OCI-LY7 (cell line): ENCODE results near the gene RTL1. TPM values are rescaled to one million over a fixed set of nuclear protein-coding genes. Genes with fewer than 3 reads are reported as not detected.

ENCODE experiments used
- BruUV-seq: library from RNA; stranded (reverse); fragments of 400-500 nt; replicated peaks from 2 replicates; lab custom pipeline; 2021; lab: Mats Ljungman, UMichigan
- CTCF ChIA-PET: fragments of 300-600 bp; sonication (Branson Sonifier 250); formaldehyde crosslinking; loops from one replicate; lab custom pipeline; 2022; ENCODE audit warnings: antibody characterized with exemption; ENCODE audit not compliant: unreplicated experiment; lab: Charles Lee
- POLR2A ChIA-PET: fragments of 300-600 bp; sonication (Branson Sonifier 250); formaldehyde crosslinking; loops from one replicate; lab custom pipeline; 2022; ENCODE audit warnings: antibody characterized with exemption; lab: Charles Lee
- DNase-seq: peaks from one replicate; pipeline ENCODE4 v3.0.0-alpha.2; 2015; ENCODE audit warnings: low spot score
- H2AFZ ChIP-seq: fragments of 200-600 bp; sonication (generic), shearing (Covaris generic); 2 replicates; pipeline ENCODE4 v1.6.1; 2014; ENCODE audit warnings: mild to moderate bottlenecking, antibody characterized with exemption, low read length, moderate library complexity
- H3K27ac ChIP-seq: fragments of 200-600 bp; sonication (generic); 2 replicates; pipeline ENCODE4 v1.5.1; 2014; ENCODE audit warnings: mixed run types, low read depth, mild to moderate bottlenecking, moderate library complexity, low read length, inconsistent platforms; ENCODE audit not compliant: poor library complexity, severe bottlenecking
- H3K36me3 ChIP-seq: fragments of 200-600 bp; sonication (generic); 2 replicates; pipeline ENCODE4 v1.6.1; 2014; ENCODE audit warnings: mild to moderate bottlenecking, antibody characterized with exemption, low read length, moderate library complexity, mixed read lengths; ENCODE audit not compliant: insufficient read depth
- H3K4me1 ChIP-seq: fragments of 200-600 bp; sonication (generic); 2 replicates; pipeline ENCODE4 v1.5.1; 2014; ENCODE audit warnings: mild to moderate bottlenecking, low read length; ENCODE audit not compliant: insufficient read depth, poor library complexity, severe bottlenecking
- H3K4me2 ChIP-seq: fragments of 200-600 bp; sonication (generic); 2 replicates; pipeline ENCODE4 v1.6.1; 2014; ENCODE audit warnings: mild to moderate bottlenecking, low read length
- H3K4me3 ChIP-seq: fragments of 200-600 bp; sonication (generic); 2 replicates; pipeline ENCODE4 v1.5.1; 2014; ENCODE audit warnings: mild to moderate bottlenecking, low read depth, low read length; ENCODE audit not compliant: poor library complexity, severe bottlenecking
- H3K79me2 ChIP-seq: fragments of 200-600 bp; sonication (generic); 2 replicates; pipeline ENCODE4 v1.6.1; 2016; ENCODE audit warnings: low read depth, mild to moderate bottlenecking, low read length, moderate library complexity, mixed read lengths; ENCODE audit not compliant: insufficient read depth
- H3K9me2 ChIP-seq: fragments of 200-600 bp; sonication (generic); 2 replicates; pipeline ENCODE4 v1.6.1; 2016; ENCODE audit warnings: mild to moderate bottlenecking, low read length, mixed read lengths; ENCODE audit not compliant: insufficient read depth
- H3K9me3 ChIP-seq: fragments of 200-600 bp; sonication (generic); 2 replicates; pipeline ENCODE4 v1.6.1; 2014; ENCODE audit warnings: mild to moderate bottlenecking, mixed run types, low read length, mixed read lengths
- H4K20me1 ChIP-seq: fragments of 200-600 bp; sonication (generic); 2 replicates; pipeline ENCODE4 v1.6.1; 2014; ENCODE audit warnings: mild to moderate bottlenecking, antibody characterized with exemption, low read length, moderate library complexity, mixed read lengths; ENCODE audit not compliant: insufficient read depth
- EZH2phosphoT487 ChIP-seq: fragments of 200-600 bp; sonication (generic); IDR thresholded peaks from 2 replicates; pipeline ENCODE4 v1.6.1; 2018; ENCODE audit warnings: low read depth, borderline replicate concordance, mild to moderate bottlenecking, mixed run types, antibody characterized with exemption, low read length, moderate library complexity, mixed read lengths
- intact Hi-C: fragments of 100-400 bp; cut with micrococcal nuclease; formaldehyde crosslinking; loops from one replicate; pipeline ENCODE4 v1.10.0; 2022; ENCODE audit not compliant: unreplicated experiment
- total RNA-seq, 2 experiments: library from RNA; depleted of rRNA in 1 of 2; stranded (reverse); fragments of >200 nt in 1 of 2; shearing (Covaris generic) in 1 of 2; gene quantifications; 2 replicates each; pipeline ENCODE4 v1.2.3, GENCODE V29; 2014 to 2022
- TF ChIP-seq, protein P1 (sequence below): fragments of 200-600 bp; sonication (generic); conservative IDR thresholded peaks from 2 replicates; pipeline ENCODE4 v1.5.1; 2014; ENCODE audit warnings: mild to moderate bottlenecking, antibody characterized with exemption, low read length, moderate library complexity, mixed read lengths

Gene RTL1
- total RNA-seq, 2 experiments from 2014 or later: not detected

DNA sequence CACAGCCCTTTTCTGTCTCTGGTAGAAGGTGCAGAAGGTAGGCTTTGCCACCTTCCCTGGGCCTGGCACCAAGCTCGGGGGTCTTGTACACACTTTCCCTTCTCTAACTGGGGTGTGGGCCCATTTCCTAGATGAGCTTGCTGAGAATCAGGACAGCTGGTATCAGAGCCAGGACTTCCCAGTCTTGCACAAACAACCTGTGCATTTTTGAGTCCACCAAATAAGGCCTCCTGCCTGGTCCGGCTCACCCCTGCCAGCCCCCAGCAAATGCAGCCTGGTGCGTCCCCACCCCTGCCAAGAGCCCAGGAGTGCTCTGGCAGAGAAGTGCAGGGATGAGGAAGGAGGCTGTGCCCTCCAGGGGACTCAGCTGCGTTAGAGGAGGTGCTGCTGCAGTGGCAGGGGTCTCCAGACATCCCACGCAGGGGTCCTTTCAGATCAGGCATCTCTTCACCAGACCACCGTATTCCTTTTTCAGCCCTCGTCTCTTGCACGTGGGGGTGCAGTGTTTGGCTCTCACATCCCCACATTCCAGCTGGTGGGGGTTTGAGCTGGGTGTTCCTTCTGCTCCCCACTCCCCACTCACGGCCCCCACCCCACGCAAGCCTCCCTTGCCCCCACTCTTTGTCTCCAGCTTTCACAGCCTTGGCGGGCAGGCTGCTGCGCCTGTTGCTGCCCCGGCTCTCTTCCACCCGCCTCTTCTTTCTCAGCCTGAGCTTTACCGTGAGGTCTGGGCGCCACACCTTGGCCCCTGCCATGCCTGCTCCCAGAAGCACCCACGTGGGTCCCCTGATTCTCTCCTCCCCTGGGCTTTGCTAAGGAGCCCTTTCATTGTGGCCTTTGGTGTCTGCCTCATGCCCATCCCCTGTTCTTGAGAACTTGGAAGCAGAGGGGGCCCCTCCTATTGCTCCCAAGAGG, 45.3 kb downstream of the RTL1 start:
- intact Hi-C loops: no loop called here
- no peak for DNase-seq
- Histone ChIP-seq H3K9me3 (no peaks in the 10 kb centered on the region), H3K4me1 (no peaks in the 10 kb centered on the region), H2AFZ (no peak overlapping the region), H3K4me2 (no peak overlapping the region), H3K27ac (no peak overlapping the region), H3K36me3 (no peaks in the 10 kb centered on the region), H3K79me2 (no peaks in the 10 kb centered on the region), H3K4me3 (no peak overlapping the region), H4K20me1 (no peaks in the 10 kb centered on the region), H3K9me2 (no peaks in the 10 kb centered on the region)
- ChIA-PET POLR2A (no interaction called here), CTCF (no interaction called here)
- TF ChIP-seq, protein P1, sequence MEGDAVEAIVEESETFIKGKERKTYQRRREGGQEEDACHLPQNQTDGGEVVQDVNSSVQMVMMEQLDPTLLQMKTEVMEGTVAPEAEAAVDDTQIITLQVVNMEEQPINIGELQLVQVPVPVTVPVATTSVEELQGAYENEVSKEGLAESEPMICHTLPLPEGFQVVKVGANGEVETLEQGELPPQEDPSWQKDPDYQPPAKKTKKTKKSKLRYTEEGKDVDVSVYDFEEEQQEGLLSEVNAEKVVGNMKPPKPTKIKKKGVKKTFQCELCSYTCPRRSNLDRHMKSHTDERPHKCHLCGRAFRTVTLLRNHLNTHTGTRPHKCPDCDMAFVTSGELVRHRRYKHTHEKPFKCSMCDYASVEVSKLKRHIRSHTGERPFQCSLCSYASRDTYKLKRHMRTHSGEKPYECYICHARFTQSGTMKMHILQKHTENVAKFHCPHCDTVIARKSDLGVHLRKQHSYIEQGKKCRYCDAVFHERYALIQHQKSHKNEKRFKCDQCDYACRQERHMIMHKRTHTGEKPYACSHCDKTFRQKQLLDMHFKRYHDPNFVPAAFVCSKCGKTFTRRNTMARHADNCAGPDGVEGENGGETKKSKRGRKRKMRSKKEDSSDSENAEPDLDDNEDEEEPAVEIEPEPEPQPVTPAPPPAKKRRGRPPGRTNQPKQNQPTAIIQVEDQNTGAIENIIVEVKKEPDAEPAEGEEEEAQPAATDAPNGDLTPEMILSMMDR: no peak
- TF ChIP-seq EZH2phosphoT487: no peak
- BruUV-seq: no TSS peak

DNA sequence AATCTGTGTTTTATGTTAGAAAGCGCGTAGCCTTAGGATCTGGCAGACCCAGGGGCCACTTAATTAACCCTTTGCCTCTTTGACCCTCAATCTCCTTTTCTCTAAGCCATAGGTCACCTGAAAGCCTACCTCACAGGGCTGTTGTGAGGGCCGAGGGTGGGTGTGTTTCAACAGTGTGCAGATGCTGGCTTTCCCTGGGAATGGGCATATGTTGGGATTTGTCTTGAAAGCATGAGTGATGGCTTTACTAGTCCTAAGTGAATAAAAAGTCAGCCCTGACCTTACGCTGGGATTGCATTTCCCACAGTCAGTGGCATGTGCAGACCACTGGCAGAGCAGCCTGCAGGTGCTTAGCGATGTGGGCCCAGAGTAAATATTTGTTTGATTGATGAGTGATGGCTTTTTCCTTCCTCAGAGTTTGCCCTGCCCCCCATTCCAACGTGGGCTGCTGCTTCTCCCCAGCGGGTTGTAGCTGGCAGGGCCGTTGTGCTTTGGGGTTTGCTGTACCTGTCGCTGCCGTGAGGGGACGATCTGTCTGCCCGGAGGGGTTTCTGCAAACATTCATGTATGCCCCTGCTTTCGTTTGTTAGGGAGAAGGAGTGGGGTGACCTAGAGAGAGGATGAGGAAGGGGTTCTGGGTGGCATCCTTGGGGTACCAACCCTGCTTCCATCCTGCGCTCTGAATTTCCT, 46.1 kb downstream of the RTL1 start:
- H2AFZ ChIP-seq: no peak overlapping the region
- CTCF ChIA-PET: no interaction called here
- no TSS peak for BruUV-seq
- H3K36me3 ChIP-seq: no peaks in the 10 kb centered on the region
- no peaks in the 10 kb centered on the region for H3K9me2 ChIP-seq
- POLR2A ChIA-PET: no interaction called here
- intact Hi-C loops: no loop called here
- TF ChIP-seq EZH2phosphoT487: no peak
- TF ChIP-seq, protein P1: no peak
- no peak overlapping the region for H3K27ac ChIP-seq
- DNase-seq: no peak
- H3K4me2 ChIP-seq: no peak overlapping the region
- no peaks in the 10 kb centered on the region for H3K79me2 ChIP-seq
- H4K20me1 ChIP-seq: no peaks in the 10 kb centered on the region
- no peak overlapping the region for H3K4me3 ChIP-seq
- H3K4me1 ChIP-seq: no peaks in the 10 kb centered on the region
- no peaks in the 10 kb centered on the region for H3K9me3 ChIP-seq
